Measurements from ENCODE around the gene SLC17A1. TPM values are rescaled to one million over a fixed set of nuclear protein-coding genes. Genes with fewer than 3 reads are reported as not detected.

Gene SLC17A1
- total and polyA plus RNA-seq, 2 donors from 2014 or later: 26.3 to 109 TPM

GRCh38 chr6:25862199-25862598, 30.3 kb upstream of the SLC17A1 start:
- DNase-seq (no peak), FAIRE-seq (no peak)
- peaks cover 0 to 5% (median 0%) of the 10 kb centered on the region in 3 donors for H3K36me3 ChIP-seq (ENCODE audit: control insufficient read depth in 2 of 3, insufficient read depth in 3 of 3, low read length in 3 of 3)
- no peak overlapping the region for H3K4me3 ChIP-seq (ENCODE audit: low read length in 3 of 3)
- no peak overlapping the region for H3K9ac ChIP-seq (ENCODE audit: low read length in 3 of 3)
- no peak overlapping the region for H3K27ac ChIP-seq (ENCODE audit: low read depth in 2 of 2, low read length in 2 of 2)
- intact Hi-C loops (cut with DNase I): no loop called here
- peaks cover 0 to 3% (median 2%) of the 10 kb centered on the region in 3 donors for H3K4me1 ChIP-seq (ENCODE audit: control insufficient read depth in 2 of 3, insufficient read depth in 2 of 3, low read depth in 1 of 3, low read length in 3 of 3)
- TF ChIP-seq CTCF (IDR thresholded peaks at IDR 0.05; ENCODE audit: borderline replicate concordance, extremely low read depth, insufficient read depth): no peak
- H3K27me3 ChIP-seq (ENCODE audit: control insufficient read depth, insufficient read depth, low read length): no peaks in the 10 kb centered on the region
- no peaks in the 10 kb centered on the region for H3K9me3 ChIP-seq (ENCODE audit: control insufficient read depth in 2 of 3, insufficient read depth in 1 of 3, low read length in 3 of 3)

GRCh38 chr6:25852756-25853155, 20.9 kb upstream of the SLC17A1 start:
- FAIRE-seq (no peak), DNase-seq (no peak)
- H3K9ac ChIP-seq (ENCODE audit: low read length in 3 of 3): no peak overlapping the region
- no peaks in the 10 kb centered on the region for H3K9me3 ChIP-seq (ENCODE audit: control insufficient read depth in 2 of 3, insufficient read depth in 1 of 3, low read length in 3 of 3)
- no peak overlapping the region for H3K4me3 ChIP-seq (ENCODE audit: low read length in 3 of 3)
- no peak overlapping the region for H3K27ac ChIP-seq (ENCODE audit: low read depth in 2 of 2, low read length in 2 of 2)
- TF ChIP-seq CTCF (IDR thresholded peaks at IDR 0.05; ENCODE audit: borderline replicate concordance, extremely low read depth, insufficient read depth): no peak
- H3K36me3 ChIP-seq (ENCODE audit: control insufficient read depth in 2 of 3, insufficient read depth in 3 of 3, low read length in 3 of 3): peaks cover 0 to 6% (median 0%) of the 10 kb centered on the region in 3 donors
- no peaks in the 10 kb centered on the region for H3K4me1 ChIP-seq (ENCODE audit: control insufficient read depth in 2 of 3, insufficient read depth in 2 of 3, low read depth in 1 of 3, low read length in 3 of 3)
- no peaks in the 10 kb centered on the region for H3K27me3 ChIP-seq (ENCODE audit: control insufficient read depth, insufficient read depth, low read length)
- intact Hi-C loops (cut with DNase I): no loop called here

GRCh38 chr6:25851961-25852360, 20.1 kb upstream of the SLC17A1 start:
- H3K9me3 ChIP-seq (ENCODE audit: control insufficient read depth in 2 of 3, insufficient read depth in 1 of 3, low read length in 3 of 3): no peaks in the 10 kb centered on the region
- intact Hi-C loops (cut with DNase I): no loop called here
- H3K27me3 ChIP-seq (ENCODE audit: control insufficient read depth, insufficient read depth, low read length): no peaks in the 10 kb centered on the region
- H3K9ac ChIP-seq (ENCODE audit: low read length in 3 of 3): no peak overlapping the region
- H3K4me1 ChIP-seq (ENCODE audit: control insufficient read depth in 2 of 3, insufficient read depth in 2 of 3, low read depth in 1 of 3, low read length in 3 of 3): no peaks in the 10 kb centered on the region
- H3K36me3 ChIP-seq (ENCODE audit: control insufficient read depth in 2 of 3, insufficient read depth in 3 of 3, low read length in 3 of 3): peaks cover 0 to 6% (median 0%) of the 10 kb centered on the region in 3 donors
- no peak for TF ChIP-seq CTCF (IDR thresholded peaks at IDR 0.05; ENCODE audit: borderline replicate concordance, extremely low read depth, insufficient read depth)
- FAIRE-seq (no peak), DNase-seq (no peak)
- no peak overlapping the region for H3K27ac ChIP-seq (ENCODE audit: low read depth in 2 of 2, low read length in 2 of 2)
- no peak overlapping the region for H3K4me3 ChIP-seq (ENCODE audit: low read length in 3 of 3)

GRCh38 chr6:25844518-25844917, 12.7 kb upstream of the SLC17A1 start:
- H3K4me3 ChIP-seq (ENCODE audit: low read length in 3 of 3): no peak overlapping the region
- no peak overlapping the region for H3K27ac ChIP-seq (ENCODE audit: low read depth in 2 of 2, low read length in 2 of 2)
- no peak for TF ChIP-seq CTCF (IDR thresholded peaks at IDR 0.05; ENCODE audit: borderline replicate concordance, extremely low read depth, insufficient read depth)
- H3K9ac ChIP-seq (ENCODE audit: low read length in 3 of 3): no peak overlapping the region
- intact Hi-C loops (cut with DNase I): no loop called here
- H3K4me1 ChIP-seq (ENCODE audit: control insufficient read depth in 2 of 3, insufficient read depth in 2 of 3, low read depth in 1 of 3, low read length in 3 of 3): no peaks in the 10 kb centered on the region
- DNase-seq (no peak), FAIRE-seq (no peak)
- H3K9me3 ChIP-seq (ENCODE audit: control insufficient read depth in 2 of 3, insufficient read depth in 1 of 3, low read length in 3 of 3): no peaks in the 10 kb centered on the region
- H3K27me3 ChIP-seq (ENCODE audit: control insufficient read depth, insufficient read depth, low read length): no peaks in the 10 kb centered on the region
- H3K36me3 ChIP-seq (ENCODE audit: control insufficient read depth in 2 of 3, insufficient read depth in 3 of 3, low read length in 3 of 3): no peaks in the 10 kb centered on the region
